ENCODE data around the gene TNFAIP8L3. TPM values are rescaled to one million over a fixed set of nuclear protein-coding genes. Genes with fewer than 3 reads are reported as not detected.

Gene TNFAIP8L3
- total RNA-seq, 2 experiments from 2014 or later: not detected

DNA sequence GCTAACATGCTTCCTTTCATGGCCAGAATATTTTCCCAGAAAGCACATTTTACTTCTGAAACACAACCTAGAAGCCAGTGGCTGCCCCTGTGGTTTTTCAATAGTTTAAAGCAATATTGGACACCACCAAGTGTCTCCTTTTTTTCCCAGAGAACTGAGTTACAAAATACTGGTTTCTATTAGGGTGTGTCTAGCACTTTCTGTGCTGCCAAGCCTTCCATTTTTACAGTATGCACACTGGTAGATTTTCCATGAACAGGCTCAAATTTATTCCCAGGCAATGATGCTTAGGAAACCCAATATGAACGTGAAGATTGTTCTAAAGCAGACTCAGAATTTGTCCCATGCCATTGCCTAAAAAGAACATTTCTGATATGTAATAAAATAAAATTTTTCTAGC is 7.2 kb downstream of the TNFAIP8L3 start:
- H3K27me3 ChIP-seq (ENCODE audit: control insufficient read depth in 1 of 2, insufficient read depth in 2 of 2, low read length in 2 of 2): peaks cover 14 to 19% of the 10 kb centered on the region in 2 experiments
- CTCF ChIA-PET: no interaction called here

DNA sequence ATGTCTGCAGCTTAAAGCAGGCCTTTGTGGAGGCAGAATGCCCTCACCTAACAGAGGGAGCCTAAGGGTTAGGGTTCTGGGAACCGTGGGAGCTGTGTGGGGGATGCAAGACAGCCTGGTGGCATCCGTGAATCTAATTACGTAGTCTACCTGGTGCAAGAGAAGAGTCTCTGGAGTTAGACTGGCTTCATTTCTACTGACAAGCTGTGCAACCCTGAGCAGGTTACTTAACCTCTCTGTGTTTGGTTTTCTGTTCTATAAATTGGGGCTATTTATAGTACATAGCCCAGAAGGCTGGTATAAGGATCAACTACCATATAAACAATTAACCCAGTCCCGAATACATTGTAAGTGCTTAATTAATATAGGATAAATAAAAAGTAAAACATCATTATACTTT is 8.3 kb downstream of the TNFAIP8L3 start:
- Mint-ChIP-seq H3K9me3 (no peaks in the 10 kb centered on the region), H3K27me3 (peaks cover 47% of the 10 kb centered on the region), H3K4me1 (ENCODE audit: low read depth) (no peaks in the 10 kb centered on the region), H3K36me3 (ENCODE audit: low read depth) (no peaks in the 10 kb centered on the region), H3K27ac (no peak overlapping the region), H3K4me3 (no peak overlapping the region)
- no peaks in the 10 kb centered on the region for H3K4me1 ChIP-seq (ENCODE audit: insufficient read depth, low read length)
- no peaks in the 10 kb centered on the region for H3K9me3 ChIP-seq (ENCODE audit: control insufficient read depth in 1 of 2, insufficient read depth in 1 of 2, low read length in 2 of 2)
- ATAC-seq (ENCODE audit: poor library complexity): no peak
- no peaks in the 10 kb centered on the region for H3K36me3 ChIP-seq (ENCODE audit: insufficient read depth, low read length)
- intact Hi-C loops (cut with DNase I, micrococcal nuclease): no loop called here
- H3K27me3 ChIP-seq (ENCODE audit: control insufficient read depth in 1 of 2, insufficient read depth in 2 of 2, low read length in 2 of 2): peaks cover 10 to 11% of the 10 kb centered on the region in 2 experiments
- ChIA-PET CTCF (interaction anchor here (0.9 to 1.0 kb wide), 2 partner anchors 26 to 36 kb away, joined by 3 read pairs; no protein-coding TSS in a partner anchor), POLR2A (interaction anchor here (0.8 kb wide), 1 partner anchor 22 kb away, joined by 6 read pairs; no protein-coding TSS in a partner anchor)
- H3K27ac ChIP-seq (ENCODE audit: low read depth in 1 of 2, low read length in 2 of 2): no peak overlapping the region
- no peak for TF ChIP-seq CTCF (IDR thresholded peaks at IDR 0.05)
- H3K4me3 ChIP-seq (ENCODE audit: low read length): no peak overlapping the region
- no peak for DNase-seq

More for the DNA sequence above, 7.2 kb downstream of the TNFAIP8L3 start:
- Mint-ChIP-seq H3K36me3 (ENCODE audit: low read depth) (no peaks in the 10 kb centered on the region), H3K4me3 (no peak overlapping the region), H3K4me1 (ENCODE audit: low read depth) (no peaks in the 10 kb centered on the region), H3K27me3 (peaks cover 58% of the 10 kb centered on the region), H3K27ac (no peak overlapping the region), H3K9me3 (no peaks in the 10 kb centered on the region)
- no peaks in the 10 kb centered on the region for H3K4me1 ChIP-seq (ENCODE audit: insufficient read depth, low read length)
- H3K27ac ChIP-seq (ENCODE audit: low read depth in 1 of 2, low read length in 2 of 2): no peak overlapping the region
- DNase-seq: no peak
- H3K4me3 ChIP-seq (ENCODE audit: low read length): no peak overlapping the region
- no peaks in the 10 kb centered on the region for H3K36me3 ChIP-seq (ENCODE audit: insufficient read depth, low read length)
- TF ChIP-seq CTCF (IDR thresholded peaks at IDR 0.05): no peak
- H3K9me3 ChIP-seq (ENCODE audit: control insufficient read depth in 1 of 2, insufficient read depth in 1 of 2, low read length in 2 of 2): no peaks in the 10 kb centered on the region
- no peak for ATAC-seq (ENCODE audit: poor library complexity)
- intact Hi-C loops (cut with DNase I, micrococcal nuclease): no loop called here
- POLR2A ChIA-PET: no interaction called here

GRCh38 chr15:51085764-51086163 is 8.9 kb downstream of the TNFAIP8L3 start:
- no peak for DNase-seq
- Histone ChIP-seq H3K27me3 (ENCODE audit: control insufficient read depth in 1 of 2, insufficient read depth in 2 of 2, low read length in 2 of 2) (peaks cover 10 to 11% of the 10 kb centered on the region in 2 experiments), H3K27ac (ENCODE audit: low read depth in 1 of 2, low read length in 2 of 2) (no peak overlapping the region), H3K4me1 (ENCODE audit: insufficient read depth, low read length) (no peaks in the 10 kb centered on the region), H3K36me3 (ENCODE audit: insufficient read depth, low read length) (no peaks in the 10 kb centered on the region), H3K4me3 (ENCODE audit: low read length) (no peak overlapping the region), H3K9me3 (ENCODE audit: control insufficient read depth in 1 of 2, insufficient read depth in 1 of 2, low read length in 2 of 2) (no peaks in the 10 kb centered on the region)
- Mint-ChIP-seq H3K27ac (no peak overlapping the region), H3K4me3 (no peak overlapping the region), H3K9me3 (no peaks in the 10 kb centered on the region), H3K4me1 (ENCODE audit: low read depth) (no peaks in the 10 kb centered on the region), H3K36me3 (ENCODE audit: low read depth) (no peaks in the 10 kb centered on the region), H3K27me3 (peaks cover 41% of the 10 kb centered on the region)
- intact Hi-C loops (cut with DNase I, micrococcal nuclease): no loop called here
- no peak for TF ChIP-seq CTCF (IDR thresholded peaks at IDR 0.05)
- no peak for ATAC-seq (ENCODE audit: poor library complexity)
- CTCF ChIA-PET: interaction anchor here (0.9 to 1.0 kb wide), 2 partner anchors 26 to 35 kb away, joined by 3 read pairs; no protein-coding TSS in a partner anchor
- POLR2A ChIA-PET: interaction anchor here (0.8 kb wide), 1 partner anchor 22 kb away, joined by 6 read pairs; no protein-coding TSS in a partner anchor

All from CD4-positive, alpha-beta T cell (primary cell).